Nephron (organoid): ENCODE data around the gene ANO2.

Experiments used
- H3K27ac Mint-ChIP-seq, 3 experiments: 2 replicates each; pipeline ENCODE4 v1.8.0; 2020; ENCODE audit warnings: mixed read lengths in 3 of 3, mild to moderate bottlenecking in 2 of 3, moderate library complexity in 1 of 3
- H3K27me3 Mint-ChIP-seq: 2 replicates; pipeline ENCODE4 v1.8.0; 2021; ENCODE audit warnings: low read depth, mild to moderate bottlenecking, moderate library complexity, mixed read lengths
- H3K36me3 Mint-ChIP-seq: 2 replicates; pipeline ENCODE4 v1.8.0; 2020; ENCODE audit warnings: low read depth, mixed read lengths
- H3K4me1 Mint-ChIP-seq: 2 replicates; pipeline ENCODE4 v1.8.0; 2020; ENCODE audit warnings: mixed read lengths
- H3K4me3 Mint-ChIP-seq, 3 experiments: 2 replicates each; pipeline ENCODE4 v1.8.0; 2020; ENCODE audit warnings: mild to moderate bottlenecking in 3 of 3, mixed read lengths in 3 of 3, moderate library complexity in 2 of 3
- H3K9me3 Mint-ChIP-seq: 2 replicates; pipeline ENCODE4 v1.8.0; 2020; ENCODE audit warnings: mixed read lengths
- CTCF ChIP-seq, 3 experiments: fragments of 200-600 bp; sonication (generic); IDR thresholded peaks; one replicate each; pipeline ENCODE4 v1.5.0; 2021; ENCODE audit warnings: antibody characterized with exemption in 3 of 3; ENCODE audit not compliant: unreplicated experiment in 3 of 3

Gene ANO2

GRCh38 chr12:5984873-5985272 lies 39.8 kb upstream of the ANO2 start:
- no peaks in the 10 kb centered on the region for H3K9me3 Mint-ChIP-seq
- no peak overlapping the region for H3K27ac Mint-ChIP-seq
- no peaks in the 10 kb centered on the region for H3K4me1 Mint-ChIP-seq
- H3K27me3 Mint-ChIP-seq = no peaks in the 10 kb centered on the region
- H3K4me3 Mint-ChIP-seq = no peak overlapping the region
- no peaks in the 10 kb centered on the region for H3K36me3 Mint-ChIP-seq
- no peak for TF ChIP-seq CTCF (IDR thresholded peaks at IDR 0.05; ENCODE audit: unreplicated experiment in 3 of 3)

GRCh38 chr12:5982106-5982505 lies 37.0 kb upstream of the ANO2 start:
- Mint-ChIP-seq H3K4me3 (no peak overlapping the region), H3K27me3 (no peaks in the 10 kb centered on the region), H3K9me3 (no peaks in the 10 kb centered on the region), H3K4me1 (no peaks in the 10 kb centered on the region), H3K36me3 (no peaks in the 10 kb centered on the region), H3K27ac (no peak overlapping the region)
- TF ChIP-seq CTCF (IDR thresholded peaks at IDR 0.05; ENCODE audit: unreplicated experiment in 3 of 3) = no peak

- Mint-ChIP-seq H3K27ac (no peak overlapping the region), H3K27me3 (peaks cover 13% of the 10 kb centered on the region), H3K4me3 (no peak overlapping the region), H3K9me3 (no peaks in the 10 kb centered on the region), H3K4me1 (no peaks in the 10 kb centered on the region), H3K36me3 (no peaks in the 10 kb centered on the region)
- TF ChIP-seq CTCF (IDR thresholded peaks at IDR 0.05; ENCODE audit: unreplicated experiment in 3 of 3) = no peak
Observed at GRCh38 chr12:5977556-5977955, 32.5 kb upstream of the ANO2 start.

GRCh38 chr12:5976711-5977110 lies 31.7 kb upstream of the ANO2 start:
- Mint-ChIP-seq H3K4me3 (no peak overlapping the region), H3K4me1 (no peaks in the 10 kb centered on the region), H3K27ac (no peak overlapping the region), H3K27me3 (peaks cover 14% of the 10 kb centered on the region), H3K36me3 (no peaks in the 10 kb centered on the region), H3K9me3 (no peaks in the 10 kb centered on the region)
- no peak for TF ChIP-seq CTCF (IDR thresholded peaks at IDR 0.05; ENCODE audit: unreplicated experiment in 3 of 3)

- H3K27me3 Mint-ChIP-seq = peaks cover 18% of the 10 kb centered on the region
- no peak for TF ChIP-seq CTCF (IDR thresholded peaks at IDR 0.05; ENCODE audit: unreplicated experiment in 3 of 3)
- no peak overlapping the region for H3K4me3 Mint-ChIP-seq
- no peak overlapping the region for H3K27ac Mint-ChIP-seq
- H3K9me3 Mint-ChIP-seq = no peaks in the 10 kb centered on the region
- H3K4me1 Mint-ChIP-seq = no peaks in the 10 kb centered on the region
- H3K36me3 Mint-ChIP-seq = no peaks in the 10 kb centered on the region
Observed at GRCh38 chr12:5976196-5976595, 31.1 kb upstream of the ANO2 start.

- no peak overlapping the region for H3K27ac Mint-ChIP-seq
- H3K27me3 Mint-ChIP-seq = peaks cover 26% of the 10 kb centered on the region
- no peaks in the 10 kb centered on the region for H3K9me3 Mint-ChIP-seq
- no peak overlapping the region for H3K4me3 Mint-ChIP-seq
- no peaks in the 10 kb centered on the region for H3K36me3 Mint-ChIP-seq
- H3K4me1 Mint-ChIP-seq = no peaks in the 10 kb centered on the region
- no peak for TF ChIP-seq CTCF (IDR thresholded peaks at IDR 0.05; ENCODE audit: unreplicated experiment in 3 of 3)
Observed at GRCh38 chr12:5973461-5974115, 28.5 kb upstream of the ANO2 start.
